ENCODE results near the gene CSNK2A1. TPM values are rescaled to one million over a fixed set of nuclear protein-coding genes. Genes with fewer than 3 reads are reported as not detected.

CSNK2A1 gene
- total RNA-seq, 2 experiments from 2014 or later, result 111 to 124 TPM

DNA sequence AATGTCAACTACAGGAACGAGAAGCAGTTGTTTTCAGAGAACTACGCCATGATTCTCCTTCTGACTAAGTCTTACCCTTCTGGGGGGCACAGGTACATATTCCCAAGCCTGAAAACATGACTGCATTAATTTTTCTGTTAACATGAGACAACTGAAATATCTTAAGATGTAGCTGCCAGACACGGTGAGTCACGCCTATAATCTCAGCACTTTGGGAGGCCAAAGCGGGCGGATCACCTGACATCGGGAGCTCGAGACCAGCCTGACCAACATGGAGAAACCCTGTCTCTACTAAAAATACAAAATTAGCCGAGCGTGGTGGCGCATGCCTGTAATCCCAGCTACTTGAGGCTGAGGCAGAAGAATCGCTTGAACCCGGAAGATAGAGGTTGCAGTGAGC is 103.0 kb downstream of the CSNK2A1 start:
- Mint-ChIP-seq H3K4me1 (peaks cover 41% of the 10 kb centered on the region), H3K36me3 (peaks cover 71% of the 10 kb centered on the region), H3K27ac (no peak overlapping the region), H3K27me3 (no peaks in the 10 kb centered on the region), H3K9me3 (ENCODE audit: low read depth) (no peaks in the 10 kb centered on the region), H3K4me3 (no peak overlapping the region)
- no peak for DNase-seq
- ATAC-seq, result no peak
- CTCF ChIA-PET, result no interaction called here

DNA sequence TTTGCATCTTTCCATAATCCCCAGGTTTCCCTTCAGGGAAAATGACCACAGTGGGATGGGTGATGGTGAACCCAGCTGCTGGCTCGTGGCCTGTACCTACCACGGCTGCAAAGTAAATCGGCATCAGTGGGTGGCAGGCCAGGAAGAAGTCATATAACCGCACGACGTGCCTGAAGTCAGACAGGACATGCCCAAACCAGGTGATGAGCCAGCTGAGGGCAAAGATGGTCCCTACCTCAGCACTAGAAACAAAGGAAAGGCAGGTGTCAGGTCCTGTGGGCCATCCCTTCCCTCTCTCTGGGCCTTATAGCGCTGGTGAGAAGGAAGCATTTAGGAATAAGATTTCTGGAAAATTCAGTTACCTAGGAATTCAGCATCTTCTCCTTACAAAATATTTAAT is 103.4 kb downstream of the CSNK2A1 start:
- Mint-ChIP-seq H3K4me1 (peaks cover 46% of the 10 kb centered on the region), H3K36me3 (peaks cover 76% of the 10 kb centered on the region), H3K9me3 (ENCODE audit: low read depth) (no peaks in the 10 kb centered on the region), H3K4me3 (no peak overlapping the region), H3K27me3 (no peaks in the 10 kb centered on the region), H3K27ac (no peak overlapping the region)
- CTCF ChIA-PET, result interaction anchor here (1.2 kb wide), 1 partner anchor 22 kb away, joined by 3 read pairs; the partner anchor contains the start of gene TBC1D20
- ATAC-seq (no peak), DNase-seq (no peak)

GRCh38 chr20:438571-439469 is 104.8 kb downstream of the CSNK2A1 start:
- CTCF ChIA-PET, result interaction anchor here (0.7 to 3.0 kb wide), 10 partner anchors 9 to 87 kb away, joined by 3 to 11 read pairs (median 4); partner anchors contain the start of gene TBC1D20
- peak; percentile 81 for DNase-seq
- peaks cover 78% of the 10 kb centered on the region for H3K36me3 Mint-ChIP-seq
- H3K4me3 Mint-ChIP-seq, result peak overlapping the region; percentile 56
- peak; percentile 76 for ATAC-seq
- no peaks in the 10 kb centered on the region for H3K27me3 Mint-ChIP-seq
- H3K9me3 Mint-ChIP-seq (ENCODE audit: low read depth), result no peaks in the 10 kb centered on the region
- H3K4me1 Mint-ChIP-seq, result peaks cover 59% of the 10 kb centered on the region
- peak overlapping the region; percentile 80 for H3K27ac Mint-ChIP-seq

GRCh38 chr20:437787-438486 is 105.7 kb downstream of the CSNK2A1 start:
- Mint-ChIP-seq H3K27ac (peak overlapping the region; percentile 80), H3K4me1 (peaks cover 68% of the 10 kb centered on the region), H3K27me3 (no peaks in the 10 kb centered on the region), H3K9me3 (ENCODE audit: low read depth) (no peaks in the 10 kb centered on the region), H3K4me3 (peak overlapping the region; percentile 56), H3K36me3 (peaks cover 79% of the 10 kb centered on the region)
- DNase-seq (no peak), ATAC-seq (peak; percentile 5)
- CTCF ChIA-PET, result interaction anchor here (0.7 to 3.0 kb wide), 9 partner anchors 8 to 86 kb away, joined by 3 to 11 read pairs (median 4); partner anchors contain the start of gene TBC1D20

DNA sequence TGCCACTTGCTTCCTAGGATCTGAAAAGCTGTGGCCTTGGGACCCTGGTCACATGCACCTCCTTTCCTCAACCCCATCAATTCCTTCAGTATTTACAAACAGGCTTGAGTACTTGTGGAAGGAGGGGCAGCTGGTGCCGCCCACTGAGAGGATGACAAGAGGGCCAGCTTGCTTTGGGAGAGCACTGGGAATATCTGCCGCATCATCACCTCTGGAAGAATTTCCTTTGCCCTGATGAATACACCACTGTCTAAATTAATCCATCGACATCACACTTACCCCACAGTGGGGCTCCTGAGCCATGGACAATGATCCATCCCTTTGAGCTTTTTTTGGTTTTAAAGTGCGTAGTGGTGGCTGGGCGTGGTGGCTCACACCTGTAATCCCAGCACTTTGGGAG is 107.1 kb downstream of the CSNK2A1 start:
- ATAC-seq, result no peak
- CTCF ChIA-PET, result interaction anchor here (2.0 kb wide), 1 partner anchor 74 kb away, joined by 5 read pairs; no protein-coding TSS in a partner anchor
- peaks cover 70% of the 10 kb centered on the region for H3K36me3 Mint-ChIP-seq

GRCh38 chr20:435558-435957 is 108.0 kb downstream of the CSNK2A1 start:
- Mint-ChIP-seq H3K4me3 (no peak overlapping the region), H3K27me3 (no peaks in the 10 kb centered on the region), H3K4me1 (peaks cover 84% of the 10 kb centered on the region), H3K9me3 (ENCODE audit: low read depth) (no peaks in the 10 kb centered on the region), H3K36me3 (peaks cover 69% of the 10 kb centered on the region), H3K27ac (no peak overlapping the region)
- DNase-seq, result no peak
- no peak for ATAC-seq
- CTCF ChIA-PET, result interaction anchor here (2.0 to 2.3 kb wide), 2 partner anchors 26 to 73 kb away, joined by 5 to 8 read pairs; partner anchors contain the start of gene TBC1D20

More for the DNA sequence above, 107.1 kb downstream of the CSNK2A1 start:
- Mint-ChIP-seq H3K27ac (no peak overlapping the region), H3K4me1 (peaks cover 78% of the 10 kb centered on the region), H3K9me3 (ENCODE audit: low read depth) (no peaks in the 10 kb centered on the region), H3K27me3 (no peaks in the 10 kb centered on the region), H3K4me3 (no peak overlapping the region)
- no peak for DNase-seq

GRCh38 chr20:434661-435419 is 108.8 kb downstream of the CSNK2A1 start:
- no peak for DNase-seq
- no peak for ATAC-seq
- H3K4me1 Mint-ChIP-seq, result peaks cover 80% of the 10 kb centered on the region
- no peaks in the 10 kb centered on the region for H3K9me3 Mint-ChIP-seq (ENCODE audit: low read depth)
- H3K4me3 Mint-ChIP-seq, result no peak overlapping the region
- CTCF ChIA-PET, result interaction anchor here (2.0 to 2.3 kb wide), 2 partner anchors 27 to 72 kb away, joined by 5 to 8 read pairs; partner anchors contain the start of gene TBC1D20
- no peaks in the 10 kb centered on the region for H3K27me3 Mint-ChIP-seq
- peak overlapping the region; percentile 90 for H3K27ac Mint-ChIP-seq
- peaks cover 67% of the 10 kb centered on the region for H3K36me3 Mint-ChIP-seq

DNA sequence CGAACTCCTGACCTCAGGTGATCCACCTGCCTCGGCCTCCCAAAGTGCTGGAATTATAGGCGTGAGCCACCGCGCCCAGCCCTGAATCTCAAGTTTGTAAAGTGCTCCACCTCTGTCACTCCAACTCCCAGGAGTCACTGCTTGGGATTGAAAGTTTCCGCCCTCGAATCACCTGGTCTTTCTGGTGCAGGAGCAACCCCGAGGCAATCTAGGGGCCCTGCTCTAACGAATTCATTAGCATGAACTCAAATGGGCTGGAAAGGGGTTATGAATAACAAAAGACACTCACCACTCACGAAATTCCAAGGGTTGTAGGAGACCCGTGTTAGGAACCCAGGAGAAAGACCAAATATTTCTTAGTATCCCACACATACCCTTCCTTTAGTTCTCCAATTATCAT is 109.4 kb downstream of the CSNK2A1 start:
- H3K27ac Mint-ChIP-seq, result peak overlapping the region; percentile 90
- H3K9me3 Mint-ChIP-seq (ENCODE audit: low read depth), result no peaks in the 10 kb centered on the region
- no peak for DNase-seq
- CTCF ChIA-PET, result interaction anchor here (2.0 to 2.3 kb wide), 2 partner anchors 27 to 71 kb away, joined by 5 to 8 read pairs; partner anchors contain the start of gene TBC1D20
- ATAC-seq, result no peak
- no peak overlapping the region for H3K4me3 Mint-ChIP-seq
- H3K4me1 Mint-ChIP-seq, result peaks cover 74% of the 10 kb centered on the region
- no peaks in the 10 kb centered on the region for H3K27me3 Mint-ChIP-seq
- H3K36me3 Mint-ChIP-seq, result peaks cover 61% of the 10 kb centered on the region

DNA sequence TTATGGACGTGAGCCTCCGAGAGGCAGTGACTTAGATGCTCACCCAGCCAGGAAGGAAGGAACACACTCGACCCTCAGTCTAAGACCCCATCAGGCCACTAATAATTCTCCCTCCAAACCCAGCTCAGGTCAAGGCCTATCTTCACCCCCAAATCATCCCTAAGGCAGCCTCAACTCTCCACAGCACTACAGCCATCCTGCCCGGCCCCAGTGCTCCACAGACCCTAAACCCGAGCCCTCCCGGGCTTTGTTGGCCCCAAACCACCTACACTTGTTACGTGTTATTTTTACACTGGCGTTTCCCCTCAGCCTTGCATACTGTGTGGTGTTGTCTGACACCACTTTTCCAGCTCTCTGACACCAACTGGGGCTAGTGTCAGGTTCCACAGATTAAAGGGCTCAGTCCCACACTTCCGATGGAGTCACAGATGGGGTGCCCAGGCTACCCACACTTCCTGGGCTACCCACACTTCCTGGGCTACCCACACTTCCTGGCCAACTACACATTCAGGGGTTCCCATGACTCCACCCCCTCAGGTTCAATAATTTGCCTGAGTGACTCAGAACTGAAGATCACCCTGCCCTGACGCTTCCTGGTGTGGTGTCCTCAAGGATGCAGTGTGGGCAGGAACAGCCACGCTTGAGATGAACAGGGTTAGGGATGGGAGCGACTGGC is 110.2 kb downstream of the CSNK2A1 start:
- Mint-ChIP-seq H3K27ac (peak overlapping the region; percentile 90), H3K27me3 (no peaks in the 10 kb centered on the region), H3K4me1 (peaks cover 66% of the 10 kb centered on the region), H3K36me3 (peaks cover 58% of the 10 kb centered on the region), H3K4me3 (peak overlapping the region; percentile 34), H3K9me3 (ENCODE audit: low read depth) (no peaks in the 10 kb centered on the region)
- DNase-seq, result peak; percentile 88
- CTCF ChIA-PET, result interaction anchor here (1.0 to 2.3 kb wide), 2 partner anchors 28 to 72 kb away, joined by 3 to 8 read pairs; partner anchors contain the start of gene TBC1D20
- ATAC-seq, result peak; percentile 82

- H3K4me1 Mint-ChIP-seq, result peaks cover 60% of the 10 kb centered on the region
- DNase-seq (no peak), ATAC-seq (no peak)
- peak overlapping the region; percentile 90 for H3K27ac Mint-ChIP-seq
- H3K36me3 Mint-ChIP-seq, result peaks cover 57% of the 10 kb centered on the region
- CTCF ChIA-PET, result interaction anchor here (1.0 kb wide), 1 partner anchor 71 kb away, joined by 3 read pairs; no protein-coding TSS in a partner anchor
- no peaks in the 10 kb centered on the region for H3K9me3 Mint-ChIP-seq (ENCODE audit: low read depth)
- no peaks in the 10 kb centered on the region for H3K27me3 Mint-ChIP-seq
- H3K4me3 Mint-ChIP-seq, result no peak overlapping the region
These were observed 110.8 kb downstream of the CSNK2A1 start for GRCh38 chr20:432677-433299.

GRCh38 chr20:432208-432607 is 111.4 kb downstream of the CSNK2A1 start:
- ATAC-seq, result no peak
- Mint-ChIP-seq H3K36me3 (peaks cover 56% of the 10 kb centered on the region), H3K27me3 (no peaks in the 10 kb centered on the region), H3K9me3 (ENCODE audit: low read depth) (no peaks in the 10 kb centered on the region), H3K27ac (peak overlapping the region; percentile 90), H3K4me1 (peaks cover 54% of the 10 kb centered on the region), H3K4me3 (no peak overlapping the region)
- CTCF ChIA-PET, result interaction anchor here (1.0 kb wide), 1 partner anchor 78 kb away, joined by 6 read pairs; no protein-coding TSS in a partner anchor
- no peak for DNase-seq
